Common myeloid progenitor, CD34-positive (primary cell): ENCODE results near the gene ATXN10.

ENCODE experiments used
- CTCF ChIA-PET: fragments of 350-600 bp; sonication (Branson Sonifier 250); formaldehyde crosslinking; loops from one replicate; lab custom pipeline; 2021; ENCODE audit warnings: antibody characterized with exemption; lab: Charles Lee
- POLR2A ChIA-PET: fragments of 350-600 bp; sonication (Branson Sonifier 250); formaldehyde crosslinking; loops from one replicate; lab custom pipeline; 2021; ENCODE audit warnings: antibody characterized with exemption; lab: Charles Lee
- DNase-seq, 3 donors: peaks; one replicate each; pipeline versions ENCODE4 v3.0.0 to v3.0.0-alpha.2; 2013
- H3K27ac ChIP-seq, 2 experiments: 1 replicate in 1 of 2; 2 replicates in 1 of 2; pipeline ENCODE4 v1.7.0; 2013; ENCODE audit warnings: inconsistent platforms in 2 of 2, low read length in 2 of 2, mild to moderate bottlenecking in 2 of 2, low read depth in 1 of 2, moderate library complexity in 1 of 2; ENCODE audit not compliant: severe bottlenecking in 2 of 2, insufficient read depth in 1 of 2, poor library complexity in 1 of 2
- H3K27me3 ChIP-seq, 5 experiments: replicated peaks in 2 of 5; 1 replicate in 3 of 5; 2 replicates in 2 of 5; pipeline versions ENCODE4 v1.6.1 to v1.7.0; 2013; ENCODE audit warnings: low read length in 4 of 5, mild to moderate bottlenecking in 2 of 5, moderate library complexity in 2 of 5, inconsistent platforms in 1 of 5; ENCODE audit not compliant: insufficient read depth in 5 of 5, control insufficient read depth in 4 of 5
- H3K36me3 ChIP-seq, 4 experiments: 1 replicate in 2 of 4; 2 replicates in 2 of 4; pipeline versions ENCODE4 v1.6.1 to v1.7.0; 2013; ENCODE audit warnings: low read length in 3 of 4, control low read depth in 1 of 4, mild to moderate bottlenecking in 1 of 4; ENCODE audit not compliant: control insufficient read depth in 4 of 4, insufficient read depth in 4 of 4
- H3K4me1 ChIP-seq, 4 experiments: 1 replicate in 3 of 4; 2 replicates in 1 of 4; pipeline versions ENCODE4 v1.6.1 to v1.7.1; 2013; ENCODE audit warnings: low read length in 3 of 4, mild to moderate bottlenecking in 3 of 4, control low read depth in 1 of 4, inconsistent platforms in 1 of 4, moderate library complexity in 1 of 4; ENCODE audit not compliant: control insufficient read depth in 4 of 4, insufficient read depth in 4 of 4; ENCODE audit errors: control extremely low read depth in 1 of 4
- H3K4me3 ChIP-seq, 7 experiments: 1 replicate in 4 of 7; 2 replicates in 3 of 7; pipeline versions ENCODE4 v1.5.1 to v1.7.0; 2013; ENCODE audit warnings: mild to moderate bottlenecking in 7 of 7, low read length in 6 of 7, moderate library complexity in 6 of 7, inconsistent platforms in 2 of 7, low read depth in 2 of 7, control low read depth in 1 of 7; ENCODE audit not compliant: insufficient read depth in 4 of 7, control insufficient read depth in 1 of 7; ENCODE audit errors: extremely low read depth in 1 of 7
- H3K9me3 ChIP-seq, 5 experiments: 1 replicate in 4 of 5; 2 replicates in 1 of 5; pipeline versions ENCODE4 v1.6.1 to v1.7.1; 2013; ENCODE audit warnings: low read length in 4 of 5, mild to moderate bottlenecking in 2 of 5, inconsistent platforms in 1 of 5, low read depth in 1 of 5, moderate library complexity in 1 of 5; ENCODE audit not compliant: control insufficient read depth in 4 of 5, insufficient read depth in 2 of 5; ENCODE audit errors: control extremely low read depth in 1 of 5
- WGBS: methylation state at CpG from one replicate; pipeline ENCODE4 v1.1.5; 2013; ENCODE audit not compliant: insufficient coverage; 5-methylcytosine and 5-hydroxymethylcytosine counted together

ATXN10 gene

DNA sequence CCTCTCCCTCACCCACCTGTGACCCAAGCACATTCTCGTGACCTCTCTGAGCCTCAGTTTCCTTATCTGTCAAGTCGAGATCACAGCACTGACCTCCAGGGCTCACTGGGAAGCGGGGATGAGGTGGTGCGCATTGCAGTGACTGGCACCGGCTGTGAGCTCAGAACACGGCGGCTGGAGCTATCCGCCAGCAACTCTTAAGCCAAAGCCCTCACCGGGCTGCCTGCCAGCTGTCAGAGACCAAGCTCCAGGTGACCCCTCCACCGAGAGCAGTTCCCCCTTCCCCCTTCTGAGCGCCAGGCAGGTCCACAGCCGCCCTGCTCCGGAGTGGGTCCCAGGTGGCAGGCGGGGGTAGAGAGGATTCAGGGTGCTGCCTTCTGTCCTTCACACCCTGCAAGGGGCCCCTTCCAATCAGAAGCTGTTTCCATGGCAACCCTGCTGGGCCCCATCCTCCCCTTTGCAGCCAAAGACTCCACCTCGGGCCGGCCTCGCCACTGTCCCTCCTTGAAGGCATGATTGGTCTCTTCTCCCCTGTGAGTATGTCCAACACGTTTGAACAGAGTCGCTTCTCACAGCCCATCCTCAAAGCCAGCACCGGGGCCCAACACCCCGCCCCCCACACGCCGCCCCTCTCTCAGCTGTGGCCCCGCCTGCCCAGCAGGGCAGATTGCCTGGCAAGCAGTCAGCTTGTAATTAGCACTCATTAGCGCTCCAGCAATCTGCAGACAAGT, 206.6 kb downstream of the ATXN10 start:
- no peak overlapping the region for H3K27ac ChIP-seq
- CTCF ChIA-PET, result interaction anchor here (1.5 to 2.3 kb wide), 2 partner anchors 15 to 46 kb away, joined by 3 to 11 read pairs; no protein-coding TSS in a partner anchor
- DNase-seq, result no peak
- 17% methylated on average over 23 of the region's 25 CpGs for WGBS
- H3K36me3 ChIP-seq, result no peaks in the 10 kb centered on the region
- peaks cover 0 to 11% (median 3%) of the 10 kb centered on the region in 4 experiments for H3K4me1 ChIP-seq
- H3K27me3 ChIP-seq, result peaks cover 0 to 84% (median 29%) of the 10 kb centered on the region in 5 experiments
- peaks cover 0 to 5% (median 3%) of the 10 kb centered on the region in 5 experiments for H3K9me3 ChIP-seq
- H3K4me3 ChIP-seq, result no peak overlapping the region
- POLR2A ChIA-PET, result interaction anchor here (0.8 kb wide), 1 partner anchor 10 kb away, joined by 3 read pairs; no protein-coding TSS in a partner anchor

DNA sequence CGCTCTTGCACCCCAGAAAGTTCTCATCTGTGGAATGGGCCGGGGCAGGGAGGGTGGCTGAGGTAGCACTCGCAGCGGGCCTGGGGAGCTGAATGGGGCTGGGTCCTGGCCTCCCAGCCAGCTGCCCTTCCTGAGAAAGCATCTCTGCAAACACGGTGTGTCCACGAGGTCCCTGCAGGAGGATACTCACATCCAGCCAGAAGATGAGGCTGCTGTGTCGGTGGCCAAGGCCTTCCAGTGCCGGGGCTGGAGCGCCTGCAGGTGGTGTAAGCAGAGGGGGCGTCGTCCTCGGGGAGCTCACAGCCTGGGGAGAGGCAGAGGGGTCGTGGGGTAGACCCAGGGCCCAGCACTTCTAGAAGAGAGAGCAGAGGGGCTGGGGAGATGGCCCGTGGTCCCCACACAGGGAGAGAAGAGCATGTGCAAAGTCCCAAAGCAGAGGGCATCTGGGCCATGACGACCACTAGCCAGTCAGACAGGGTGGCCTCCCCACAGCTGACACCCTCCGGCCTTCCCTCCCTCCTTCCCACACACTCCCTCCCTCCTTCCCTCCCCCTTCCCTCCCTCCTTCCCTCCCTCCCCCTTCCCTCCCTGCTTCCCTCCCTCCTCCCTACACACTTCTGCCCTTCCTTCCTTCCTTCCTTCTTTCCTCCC, 207.4 kb downstream of the ATXN10 start:
- H3K27me3 ChIP-seq, result peaks cover 0 to 85% (median 27%) of the 10 kb centered on the region in 5 experiments
- WGBS, result 21% methylated on average over 16 of the region's 16 CpGs

GRCh38 chr22:45879552-45879949, 207.9 kb downstream of the ATXN10 start:
- Histone ChIP-seq H3K36me3 (no peaks in the 10 kb centered on the region), H3K4me3 (no peak overlapping the region), H3K27ac (no peak overlapping the region), H3K9me3 (no peaks in the 10 kb centered on the region), H3K4me1 (peaks cover 0 to 11% (median 3%) of the 10 kb centered on the region in 4 experiments), H3K27me3 (peaks cover 0 to 87% (median 25%) of the 10 kb centered on the region in 5 experiments)
- ChIA-PET POLR2A (no interaction called here), CTCF (no interaction called here)
- DNase-seq, result no peak
- 71% methylated on average over 6 of the region's 6 CpGs for WGBS

More for the DNA sequence above, 207.4 kb downstream of the ATXN10 start:
- no peaks in the 10 kb centered on the region for H3K36me3 ChIP-seq
- peaks cover 0 to 11% (median 3%) of the 10 kb centered on the region in 4 experiments for H3K4me1 ChIP-seq
- DNase-seq, result no peak
- no peaks in the 10 kb centered on the region for H3K9me3 ChIP-seq
- ChIA-PET POLR2A (no interaction called here), CTCF (interaction anchor here (1.5 to 2.3 kb wide), 2 partner anchors 15 to 46 kb away, joined by 3 to 11 read pairs; no protein-coding TSS in a partner anchor)
- no peak overlapping the region for H3K27ac ChIP-seq
- no peak overlapping the region for H3K4me3 ChIP-seq

GRCh38 chr22:45880091-45880715, 208.6 kb downstream of the ATXN10 start:
- H3K27me3 ChIP-seq, result peaks cover 0 to 91% (median 25%) of the 10 kb centered on the region in 5 experiments
- DNase-seq, result no peak
- H3K36me3 ChIP-seq, result no peaks in the 10 kb centered on the region
- CTCF ChIA-PET, result no interaction called here
- H3K9me3 ChIP-seq, result no peaks in the 10 kb centered on the region
- whole genome bisulfite sequencing, result 22% methylated on average over 22 of the region's 22 CpGs
- H3K4me3 ChIP-seq, result no peak overlapping the region
- POLR2A ChIA-PET, result no interaction called here
- H3K4me1 ChIP-seq, result peaks cover 0 to 16% (median 3%) of the 10 kb centered on the region in 4 experiments
- no peak overlapping the region for H3K27ac ChIP-seq

DNA sequence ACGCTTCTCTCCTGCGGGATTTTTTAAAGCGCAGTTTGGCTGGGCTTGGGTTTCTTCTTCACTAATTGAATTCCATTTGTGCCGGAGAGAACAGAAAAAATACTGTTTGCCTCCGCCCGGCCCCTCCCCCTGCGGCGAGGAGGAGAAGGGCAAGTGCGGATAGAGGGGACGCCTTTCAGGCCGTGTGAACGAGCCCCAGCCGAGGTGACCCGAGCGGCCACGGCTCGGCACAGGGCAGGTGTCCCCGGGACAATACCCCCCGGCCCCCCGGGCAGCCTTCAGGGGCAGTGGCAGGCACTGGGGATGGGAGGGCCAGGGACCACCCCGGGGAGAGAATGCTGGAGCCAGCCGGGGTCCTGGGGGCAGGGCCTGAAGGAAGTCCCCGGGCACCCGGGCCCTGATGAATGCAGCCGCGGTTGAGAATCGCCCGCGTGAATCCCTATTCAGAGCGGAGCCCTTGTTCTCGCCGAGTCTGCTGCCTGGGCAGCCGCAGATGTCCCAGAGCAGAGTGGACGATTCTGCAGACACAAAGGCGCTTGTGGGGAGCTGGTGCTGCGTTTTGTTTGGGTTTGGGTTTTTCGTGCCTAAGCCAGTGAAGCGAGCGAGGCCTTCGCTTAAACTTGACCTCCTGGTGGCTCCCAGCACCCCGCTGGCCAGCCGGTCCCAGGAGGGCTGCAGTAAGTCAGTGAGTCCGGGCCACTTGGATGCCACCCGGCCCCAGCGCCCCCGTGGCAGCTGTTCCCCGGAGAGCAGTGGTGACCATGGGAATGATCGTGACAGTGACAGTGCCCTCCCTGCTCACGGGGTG, 209.3 kb downstream of the ATXN10 start:
- Histone ChIP-seq H3K27me3 (peaks cover 0 to 87% (median 25%) of the 10 kb centered on the region in 5 experiments), H3K9me3 (no peaks in the 10 kb centered on the region), H3K4me1 (peaks cover 0 to 16% (median 3%) of the 10 kb centered on the region in 4 experiments), H3K27ac (no peak overlapping the region), H3K4me3 (no peak overlapping the region), H3K36me3 (no peaks in the 10 kb centered on the region)
- POLR2A ChIA-PET, result no interaction called here
- WGBS, result 13% methylated on average over 46 of the region's 49 CpGs
- CTCF ChIA-PET, result interaction anchor here (0.6 to 1.4 kb wide), 2 partner anchors 18 to 68 kb away, joined by 3 read pairs; no protein-coding TSS in a partner anchor
- DNase-seq, result no peak

GRCh38 chr22:45881524-45881875, 209.9 kb downstream of the ATXN10 start:
- no peak overlapping the region for H3K4me3 ChIP-seq
- H3K27me3 ChIP-seq, result peaks cover 0 to 81% (median 25%) of the 10 kb centered on the region in 5 experiments
- H3K4me1 ChIP-seq, result peaks cover 0 to 16% (median 3%) of the 10 kb centered on the region in 4 experiments
- ChIA-PET POLR2A (no interaction called here), CTCF (interaction anchor here (0.6 to 1.4 kb wide), 2 partner anchors 19 to 67 kb away, joined by 3 read pairs; no protein-coding TSS in a partner anchor)
- no peak for DNase-seq
- H3K36me3 ChIP-seq, result no peaks in the 10 kb centered on the region
- H3K9me3 ChIP-seq, result no peaks in the 10 kb centered on the region
- H3K27ac ChIP-seq, result no peak overlapping the region
- WGBS, result 70% methylated on average over 3 of the region's 8 CpGs
